ENCODE data around the gene DAZL. TPM values are rescaled to one million over a fixed set of nuclear protein-coding genes. Genes with fewer than 3 reads are reported as not detected.

Gene DAZL
- total RNA-seq, 1 experiment from 2014 or later, result 21.2 TPM

DNA sequence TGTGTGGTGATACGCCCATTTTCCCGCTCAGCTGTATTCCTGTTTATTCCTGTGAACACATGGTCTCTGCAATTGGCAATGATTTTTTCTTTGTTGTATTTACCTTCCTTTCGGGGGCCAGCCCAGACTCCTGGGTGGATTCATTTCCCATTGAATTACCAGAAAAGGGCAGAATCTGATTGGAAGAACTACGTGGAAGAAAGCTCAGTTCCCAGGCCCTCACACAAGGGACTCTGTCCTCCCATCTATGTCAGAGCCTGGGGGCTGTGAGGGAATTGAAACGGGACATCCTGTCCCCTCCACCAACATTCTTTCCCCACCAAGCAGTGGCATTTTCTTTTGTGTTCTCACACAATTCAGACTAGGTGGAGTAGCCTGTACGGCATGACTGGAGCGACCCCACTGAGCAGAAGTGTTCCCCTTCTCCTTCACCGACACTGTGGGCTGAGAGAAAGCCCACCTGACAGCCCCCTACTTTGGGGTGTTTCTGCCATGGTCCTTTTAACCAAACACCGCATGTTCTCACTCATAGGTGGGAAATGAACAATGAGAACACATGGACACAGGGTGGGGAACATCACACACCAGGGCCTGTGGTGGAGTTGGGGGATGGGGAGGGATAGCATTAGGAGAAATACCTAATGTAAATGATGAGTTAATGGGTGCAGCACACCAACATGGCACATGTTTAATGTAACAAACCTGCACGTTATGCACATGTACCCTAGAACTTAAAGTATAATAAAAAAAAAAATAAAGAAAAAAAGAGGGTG is 59.6 kb downstream of the DAZL start:
- no peaks in the 10 kb centered on the region for H3K9me3 Mint-ChIP-seq
- Histone ChIP-seq H3K27me3 (ENCODE audit: insufficient read depth, low read length) (no peaks in the 10 kb centered on the region), H2AK5ac (ENCODE audit: insufficient read length, low read length) (no peak overlapping the region), H4K91ac (ENCODE audit: insufficient read length, low read depth, low read length) (no peak overlapping the region), H3K56ac (ENCODE audit: insufficient read length, low read depth, low read length) (no peak overlapping the region), H2BK12ac (ENCODE audit: insufficient read length, low read depth, low read length) (no peak overlapping the region), H2AFZ (ENCODE audit: low read length) (no peak overlapping the region), H3K9ac (ENCODE audit: extremely low read depth, insufficient read length, low read length) (no peak overlapping the region), H3K9me3 (ENCODE audit: control insufficient read depth, low read depth, low read length) (no peaks in the 10 kb centered on the region), H2BK20ac (ENCODE audit: low read depth, low read length, poor library complexity, severe bottlenecking) (no peak overlapping the region), H4K8ac (replicated peaks; ENCODE audit: insufficient read length, low read depth, low read length) (no peak overlapping the region), H3K4me1 (ENCODE audit: insufficient read depth, low read length) (no peaks in the 10 kb centered on the region; the same call in 1 of the 2 replicates), H2BK5ac (ENCODE audit: insufficient read length, low read length) (no peak overlapping the region), H3K27ac (ENCODE audit: insufficient read length, low read depth, low read length) (no peak overlapping the region), H3K23me2 (ENCODE audit: insufficient read length, low read depth, low read length, poor library complexity, severe bottlenecking) (no peaks in the 10 kb centered on the region), H3K4me2 (ENCODE audit: insufficient read depth, insufficient read length, low read length) (no peak overlapping the region), H3K79me2 (ENCODE audit: insufficient read depth, low read length) (no peaks in the 10 kb centered on the region), H2BK120ac (ENCODE audit: low read depth, low read length, poor library complexity, severe bottlenecking) (no peak overlapping the region), H3K18ac (ENCODE audit: insufficient read length, low read depth, low read length) (no peak overlapping the region), H2BK15ac (ENCODE audit: low read depth, low read length) (no peak overlapping the region), H3T11ph (ENCODE audit: low read length) (no peak overlapping the region), H3K14ac (ENCODE audit: insufficient read depth, low read length) (no peak overlapping the region), H4K20me1 (ENCODE audit: control insufficient read depth, insufficient read depth, insufficient read length) (no peaks in the 10 kb centered on the region), H3K4ac (ENCODE audit: low read depth, low read length) (no peak overlapping the region), H4K5ac (ENCODE audit: insufficient read length, low read depth, low read length) (no peak overlapping the region), H3K79me1 (ENCODE audit: insufficient read depth, low read depth, low read length, poor library complexity, severe bottlenecking) (no peaks in the 10 kb centered on the region), H3K23ac (ENCODE audit: insufficient read length, low read depth, low read length) (no peak overlapping the region)
- H3K4me3 Mint-ChIP-seq, result no peak overlapping the region
- TF ChIP-seq, protein P1, sequence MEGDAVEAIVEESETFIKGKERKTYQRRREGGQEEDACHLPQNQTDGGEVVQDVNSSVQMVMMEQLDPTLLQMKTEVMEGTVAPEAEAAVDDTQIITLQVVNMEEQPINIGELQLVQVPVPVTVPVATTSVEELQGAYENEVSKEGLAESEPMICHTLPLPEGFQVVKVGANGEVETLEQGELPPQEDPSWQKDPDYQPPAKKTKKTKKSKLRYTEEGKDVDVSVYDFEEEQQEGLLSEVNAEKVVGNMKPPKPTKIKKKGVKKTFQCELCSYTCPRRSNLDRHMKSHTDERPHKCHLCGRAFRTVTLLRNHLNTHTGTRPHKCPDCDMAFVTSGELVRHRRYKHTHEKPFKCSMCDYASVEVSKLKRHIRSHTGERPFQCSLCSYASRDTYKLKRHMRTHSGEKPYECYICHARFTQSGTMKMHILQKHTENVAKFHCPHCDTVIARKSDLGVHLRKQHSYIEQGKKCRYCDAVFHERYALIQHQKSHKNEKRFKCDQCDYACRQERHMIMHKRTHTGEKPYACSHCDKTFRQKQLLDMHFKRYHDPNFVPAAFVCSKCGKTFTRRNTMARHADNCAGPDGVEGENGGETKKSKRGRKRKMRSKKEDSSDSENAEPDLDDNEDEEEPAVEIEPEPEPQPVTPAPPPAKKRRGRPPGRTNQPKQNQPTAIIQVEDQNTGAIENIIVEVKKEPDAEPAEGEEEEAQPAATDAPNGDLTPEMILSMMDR (conservative IDR thresholded peaks at IDR 0.05), result no peak
- no CpG with 5 or more reads among the region's 10 CpGs for WGBS (ENCODE audit: extremely low coverage, insufficient read length, low lambda C conversion rate)
- peaks cover 20% of the 10 kb centered on the region in 2 experiments for H3K4me1 Mint-ChIP-seq
- no peaks in the 10 kb centered on the region for H3K36me3 Mint-ChIP-seq (ENCODE audit: insufficient read depth in 1 of 3, low read depth in 3 of 3)
- DNase-seq, result no peak
- peak overlapping the region in 1 of 3 experiments; percentile 74; a peak in 1 of 7 replicates for H3K27ac Mint-ChIP-seq
- peaks cover 3% of the 10 kb centered on the region; the same call in 1 of the 2 replicates for H3K27me3 Mint-ChIP-seq (ENCODE audit: low read depth)

All from H9 (cell line).